HepG2 (cell line): ENCODE data around the gene MSANTD1. TPM values are rescaled to one million over a fixed set of nuclear protein-coding genes. Genes with fewer than 3 reads are reported as not detected.

ENCODE experiments used
- BRCA1 ChIP-seq: sonication (generic); formaldehyde crosslinking; IDR thresholded peaks from 2 replicates; pipeline ENCODE4 v1.4.0; 2020; ENCODE audit warnings: missing genetic modification reagents
- CEBPZ ChIP-seq: IDR thresholded peaks from 2 replicates; pipeline ENCODE4 v1.6.1; 2012; ENCODE audit warnings: low read length, improper control_type of control experiment
- EP300 ChIP-seq, 3 experiments: sonication (generic) in 1 of 3; formaldehyde crosslinking in 1 of 3; IDR thresholded peaks; 2 replicates each; pipeline versions ENCODE4 v1.5.1 to v1.6.1; 2011 to 2020; ENCODE audit warnings: low read depth in 2 of 3, low read length in 2 of 3, borderline replicate concordance in 1 of 3, improper control_type of control experiment in 1 of 3, mild to moderate bottlenecking in 1 of 3, missing genetic modification reagents in 1 of 3, moderate library complexity in 1 of 3
- EZH2 ChIP-seq: conservative IDR thresholded peaks from 2 replicates; pipeline ENCODE4 v1.6.1; 2012; ENCODE audit warnings: mild to moderate bottlenecking, low read depth, low read length, moderate library complexity
- FOXP1 ChIP-seq, 2 experiments: fragments of 450-650 bp in 1 of 2; IDR thresholded peaks; 2 replicates each; pipeline ENCODE4 v1.6.1; 2017 to 2018; ENCODE audit warnings: antibody characterized with exemption in 1 of 2
- GABPB1 ChIP-seq: IDR thresholded peaks from 2 replicates; pipeline ENCODE4 v1.6.1; 2016; ENCODE audit warnings: mild to moderate bottlenecking, missing genetic modification reagents, moderate library complexity, missing compliant biosample characterization
- GTF2F1 ChIP-seq: fragments of 150-350 bp; IDR thresholded peaks from 2 replicates; pipeline ENCODE4 v1.6.1; 2014; ENCODE audit warnings: low read length
- HMGXB4 ChIP-seq, 2 experiments: sonication (generic) in 1 of 2; formaldehyde crosslinking in 1 of 2; IDR thresholded peaks; 2 replicates each; pipeline versions ENCODE4 v1.4.0 to v1.6.1; 2018 to 2020; ENCODE audit warnings: missing genetic modification reagents in 2 of 2, borderline replicate concordance in 1 of 2, low read depth in 1 of 2, mild to moderate bottlenecking in 1 of 2, missing biosample characterization in 1 of 2
- LCORL ChIP-seq, 2 experiments: fragments of 450-650 bp in 1 of 2; sonication (generic) in 1 of 2; formaldehyde crosslinking in 1 of 2; IDR thresholded peaks; 2 replicates each; pipeline versions ENCODE4 v1.5.0 to v1.6.1; 2017 to 2020; ENCODE audit warnings: antibody characterized with exemption in 1 of 2, missing genetic modification reagents in 1 of 2
- NFRKB ChIP-seq: fragments of 450-650 bp; IDR thresholded peaks from 2 replicates; pipeline ENCODE4 v1.6.1; 2017
- NPAS2 ChIP-seq: sonication (generic); formaldehyde crosslinking; IDR thresholded peaks from 2 replicates; pipeline ENCODE4 v1.8.0; 2022; ENCODE audit warnings: mild to moderate bottlenecking, missing genetic modification reagents, borderline replicate concordance
- PBX2 ChIP-seq: IDR thresholded peaks from 2 replicates; pipeline ENCODE4 v1.6.1; 2016; ENCODE audit warnings: control low read depth
- PTBP1 ChIP-seq: fragments of 200-400 bp; formaldehyde crosslinking; IDR thresholded peaks from 2 replicates; pipeline ENCODE4 v1.6.1; 2018; ENCODE audit warnings: low read length, low read depth; ENCODE audit not compliant: poor library complexity, severe bottlenecking
- THAP11 ChIP-seq: IDR thresholded peaks from 2 replicates; pipeline ENCODE4 v1.6.1; 2016; ENCODE audit warnings: missing biosample characterization, missing genetic modification reagents
- TSC22D2 ChIP-seq: sonication (generic); formaldehyde crosslinking; IDR thresholded peaks from 2 replicates; pipeline ENCODE4 v1.5.1; 2020; ENCODE audit warnings: missing genetic modification reagents, mild to moderate bottlenecking, borderline replicate concordance
- ZBTB7B ChIP-seq: sonication (generic); formaldehyde crosslinking; IDR thresholded peaks from 2 replicates; pipeline ENCODE4 v1.4.0; 2020; ENCODE audit warnings: missing genetic modification reagents
- ZNF234 ChIP-seq: sonication (generic); formaldehyde crosslinking; conservative IDR thresholded peaks from 2 replicates; pipeline ENCODE4 v1.5.1; 2020; ENCODE audit warnings: mild to moderate bottlenecking, missing genetic modification reagents
- ZNF296 ChIP-seq: sonication (generic); formaldehyde crosslinking; conservative IDR thresholded peaks from 2 replicates; pipeline ENCODE4 v1.5.0; 2020; ENCODE audit warnings: mild to moderate bottlenecking, missing genetic modification reagents
- ZNF557 ChIP-seq: sonication (generic); formaldehyde crosslinking; IDR thresholded peaks from 2 replicates; pipeline ENCODE4 v1.4.0; 2020; ENCODE audit warnings: missing genetic modification reagents
- ZNF644 ChIP-seq: IDR thresholded peaks from 2 replicates; pipeline ENCODE4 v1.6.1; 2016; ENCODE audit warnings: low read depth
- ZNF775 ChIP-seq: sonication (generic); formaldehyde crosslinking; IDR thresholded peaks from 2 replicates; pipeline ENCODE4 v1.4.0; 2020; ENCODE audit warnings: missing genetic modification reagents, mild to moderate bottlenecking, moderate library complexity, borderline replicate concordance
- ZSCAN21 ChIP-seq: sonication (generic); formaldehyde crosslinking; IDR thresholded peaks from 2 replicates; pipeline ENCODE4 v1.8.0; 2022; ENCODE audit warnings: mild to moderate bottlenecking, missing genetic modification reagents, moderate library complexity, borderline replicate concordance
- ZSCAN9 ChIP-seq: IDR thresholded peaks from 2 replicates; pipeline ENCODE4 v1.6.1; 2016; ENCODE audit warnings: borderline replicate concordance
- polyA plus RNA-seq, 8 experiments: library from polyadenylated mRNA; depleted of rRNA in 3 of 8; stranded (reverse) in 7 of 8; unstranded in 1 of 8; fragments of >200 nt; fragmentation: Illumina TruSeq in 4 of 8; extraction: Trizol in 4 of 8; gene quantifications; 2 replicates each; pipeline versions ENCODE4 v1.2.1 to v1.2.3, GENCODE V29; 2011 to 2016; ENCODE audit warnings: low read depth in 4 of 8, missing spikeins in 1 of 8, mixed read lengths in 1 of 8; ENCODE audit not compliant: insufficient read depth in 1 of 8
- total RNA-seq, 5 experiments: library from RNA; depleted of rRNA; stranded (reverse); fragments of >200 nt; fragmentation: Illumina TruSeq; extraction: Trizol; gene quantifications; 2 replicates each; pipeline ENCODE4 v1.2.3, GENCODE V29; 2016; ENCODE audit warnings: low read depth in 1 of 5
- TF ChIP-seq, protein P1 (sequence below): sonication (generic); formaldehyde crosslinking; IDR thresholded peaks from 2 replicates; pipeline ENCODE4 v1.8.0; 2022; ENCODE audit warnings: missing genetic modification reagents, low read depth, mild to moderate bottlenecking, borderline replicate concordance

MSANTD1 gene
- total and polyA plus RNA-seq, 2 of the 13 experiments (the other 11 are each of a cell fraction or from before 2014, with no cell fraction given): 0.22 to 0.40 TPM

DNA sequence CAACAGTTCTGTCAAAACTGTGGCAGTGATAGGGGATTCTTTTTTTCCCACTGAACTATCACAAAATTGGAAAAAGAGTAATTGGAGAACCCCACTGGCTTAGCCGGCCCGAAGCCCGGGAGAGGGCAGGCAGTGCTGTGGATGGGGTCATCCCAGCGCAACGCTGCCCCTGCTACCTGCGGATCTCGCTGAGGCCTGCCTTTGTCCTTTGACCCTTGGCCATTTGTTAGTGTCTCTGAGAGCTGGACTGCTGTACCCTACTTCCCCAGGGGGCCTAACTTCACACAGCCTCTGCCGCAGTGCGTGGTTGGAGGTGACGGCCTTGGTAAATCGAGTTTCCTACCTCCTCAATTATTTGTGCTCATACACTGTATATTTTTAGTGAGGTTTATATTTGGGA is 43.0 kb upstream of the MSANTD1 start (continued):
- TF ChIP-seq CEBPZ (no peak), THAP11 (CRISPR knock-in tag) (no peak), ZSCAN9 (CRISPR knock-in tag) (no peak; the same call in 1 of the 2 replicates), ZNF296 (CRISPR knock-in tag) (no peak), GABPB1 (0 out of 2 replicates have a peak, but pooled peaks have one; percentile 32), ZNF775 (no peak), NFRKB (no peak), ZNF234 (no peak), PTBP1 (no peak), NPAS2 (CRISPR knock-in tag) (no peak), ZSCAN21 (CRISPR knock-in tag) (peak; percentile 55; the same call in 1 of the 2 replicates), HMGXB4 (CRISPR knock-in tag; IDR thresholded peaks at IDR 0.05; ENCODE audit: borderline replicate concordance in 1 of 2, low read depth in 1 of 2) (no peak), LCORL (IDR thresholded peaks at IDR 0.05) (no peak), LCORL (CRISPR knock-in tag; IDR thresholded peaks at IDR 0.05) (peak; percentile 75; the same call in 1 of the 2 replicates), ZBTB7B (CRISPR knock-in tag) (peak; percentile 95), GTF2F1 (no peak), EZH2 (no peak), ZNF557 (CRISPR knock-in tag) (no peak), EP300 (IDR thresholded peaks at IDR 0.05; ENCODE audit: low read depth in 2 of 2, low read length in 2 of 2) (peak in 1 of 2 experiments; percentile 64; a peak in 2 of 4 replicates), EP300 (CRISPR knock-in tag; IDR thresholded peaks at IDR 0.05; ENCODE audit: borderline replicate concordance) (no peak), FOXP1 (IDR thresholded peaks at IDR 0.05) (no peak), FOXP1 (CRISPR knock-in tag; IDR thresholded peaks at IDR 0.05) (peak; percentile 36; the same call in 1 of the 2 replicates), TSC22D2 (CRISPR knock-in tag) (no peak), BRCA1 (CRISPR knock-in tag) (no peak), PBX2 (CRISPR knock-in tag) (0 out of 2 replicates have a peak, but pooled peaks have one; percentile 31), ZNF644 (0 out of 2 replicates have a peak, but pooled peaks have one; percentile 21)
- TF ChIP-seq, protein P1, sequence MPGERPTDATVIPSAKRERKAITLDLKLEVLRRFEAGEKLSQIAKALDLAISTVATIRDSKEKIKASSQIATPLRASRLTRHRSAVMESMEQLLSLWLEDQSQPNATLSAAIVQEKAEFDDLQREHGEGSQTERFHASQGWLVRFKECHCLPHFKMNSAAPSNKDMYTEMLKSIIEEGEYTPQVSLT (CRISPR knock-in tag): no peak
